Thymus (tissue), 11 donors: ENCODE data around the gene PPP1R15B. TPM values are rescaled to one million over a fixed set of nuclear protein-coding genes. Genes with fewer than 3 reads are reported as not detected.

Source experiments
- DNase-seq, 9 donors: peaks; one replicate each; pipeline ENCODE4 v3.0.0-alpha.2; 2013; ENCODE audit warnings: low spot score in 9 of 9, low read depth in 6 of 9, missing footprints in 1 of 9
- H3K27ac ChIP-seq, 2 donors: one replicate each; pipeline ENCODE4 v1.5.1; 2013; ENCODE audit warnings: control low read depth in 1 of 2, low read depth in 1 of 2, low read length in 1 of 2, mild to moderate bottlenecking in 1 of 2, moderate library complexity in 1 of 2
- H3K27me3 ChIP-seq, 2 donors: one replicate each; pipeline ENCODE4 v1.5.1; 2013; ENCODE audit warnings: low read length in 1 of 2; ENCODE audit not compliant: control insufficient read depth in 2 of 2, insufficient read depth in 1 of 2
- H3K36me3 ChIP-seq, 2 donors: one replicate each; pipeline ENCODE4 v1.5.1; 2013; ENCODE audit warnings: low read length in 1 of 2, mild to moderate bottlenecking in 1 of 2, moderate library complexity in 1 of 2; ENCODE audit not compliant: control insufficient read depth in 2 of 2, insufficient read depth in 2 of 2
- H3K4me1 ChIP-seq, 2 donors: one replicate each; pipeline ENCODE4 v1.5.1; 2013; ENCODE audit warnings: low read length in 2 of 2; ENCODE audit not compliant: control insufficient read depth in 2 of 2, insufficient read depth in 2 of 2
- H3K4me3 ChIP-seq, 2 donors: one replicate each; pipeline ENCODE4 v1.5.1; 2013; ENCODE audit warnings: low read length in 2 of 2, control low read depth in 1 of 2, mild to moderate bottlenecking in 1 of 2
- H3K9me3 ChIP-seq, 2 donors: one replicate each; pipeline ENCODE4 v1.5.1; 2013; ENCODE audit warnings: low read length in 1 of 2, mild to moderate bottlenecking in 1 of 2; ENCODE audit not compliant: control insufficient read depth in 2 of 2, insufficient read depth in 1 of 2
- WGBS: extraction: QIAGEN DNeasy Blood & Tissue Kit; methylation state at CpG from one replicate; pipeline ENCODE4 v1.1.7; 2013; 5-methylcytosine and 5-hydroxymethylcytosine counted together
- polyA plus RNA-seq: library from polyadenylated mRNA; stranded (reverse); fragments of 200-250 nt; gene quantifications from one replicate; pipeline ENCODE4 v1.2.3, GENCODE V29; 2013
- total RNA-seq: library from RNA; stranded (reverse); fragments of 120-200 nt; gene quantifications from one replicate; pipeline ENCODE4 v1.2.4, GENCODE V29; 2013
- donor health status: healthy.

Gene PPP1R15B
- total and polyA plus RNA-seq, 2 donors, result 26.2 to 29.8 TPM

DNA sequence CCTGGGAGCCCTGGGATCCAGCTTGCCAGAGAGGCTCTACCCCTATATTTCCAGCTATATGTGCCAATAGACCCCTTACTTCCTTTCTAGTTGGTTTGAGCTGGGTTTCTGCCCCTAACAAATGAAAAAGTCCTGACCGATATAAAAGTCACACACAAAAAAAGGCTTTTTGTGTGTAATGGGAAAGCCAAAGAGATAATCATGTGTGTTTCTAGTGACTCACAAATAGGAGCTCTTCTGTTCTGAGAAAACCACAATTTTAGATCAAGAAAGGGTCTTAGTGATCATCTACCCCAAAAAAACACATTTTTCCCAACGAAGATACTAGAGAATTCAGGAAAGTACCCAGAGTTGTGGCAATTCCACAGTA is 28.9 kb downstream of the PPP1R15B start:
- Histone ChIP-seq H3K27ac (peak overlapping the region in 1 of 2 donors; percentile 34), H3K4me3 (peak overlapping the region; percentile 53 to 61), H3K27me3 (peaks cover 13 to 27% of the 10 kb centered on the region in 2 donors), H3K4me1 (peaks cover 0 to 15% of the 10 kb centered on the region in 2 donors), H3K36me3 (no peaks in the 10 kb centered on the region), H3K9me3 (no peaks in the 10 kb centered on the region)
- no peak for DNase-seq
- WGBS, result 91% methylated on average over 2 of the region's 2 CpGs

GRCh38 chr1:204380293-204380831 is 31.3 kb downstream of the PPP1R15B start:
- H3K36me3 ChIP-seq, result no peaks in the 10 kb centered on the region
- peaks cover 23 to 49% of the 10 kb centered on the region in 2 donors for H3K27me3 ChIP-seq
- H3K27ac ChIP-seq, result no peak overlapping the region
- no peak overlapping the region for H3K4me3 ChIP-seq
- 92% methylated on average over 8 of the region's 8 CpGs for WGBS
- no peak for DNase-seq
- no peaks in the 10 kb centered on the region for H3K9me3 ChIP-seq
- peaks cover 0 to 19% of the 10 kb centered on the region in 2 donors for H3K4me1 ChIP-seq

DNA sequence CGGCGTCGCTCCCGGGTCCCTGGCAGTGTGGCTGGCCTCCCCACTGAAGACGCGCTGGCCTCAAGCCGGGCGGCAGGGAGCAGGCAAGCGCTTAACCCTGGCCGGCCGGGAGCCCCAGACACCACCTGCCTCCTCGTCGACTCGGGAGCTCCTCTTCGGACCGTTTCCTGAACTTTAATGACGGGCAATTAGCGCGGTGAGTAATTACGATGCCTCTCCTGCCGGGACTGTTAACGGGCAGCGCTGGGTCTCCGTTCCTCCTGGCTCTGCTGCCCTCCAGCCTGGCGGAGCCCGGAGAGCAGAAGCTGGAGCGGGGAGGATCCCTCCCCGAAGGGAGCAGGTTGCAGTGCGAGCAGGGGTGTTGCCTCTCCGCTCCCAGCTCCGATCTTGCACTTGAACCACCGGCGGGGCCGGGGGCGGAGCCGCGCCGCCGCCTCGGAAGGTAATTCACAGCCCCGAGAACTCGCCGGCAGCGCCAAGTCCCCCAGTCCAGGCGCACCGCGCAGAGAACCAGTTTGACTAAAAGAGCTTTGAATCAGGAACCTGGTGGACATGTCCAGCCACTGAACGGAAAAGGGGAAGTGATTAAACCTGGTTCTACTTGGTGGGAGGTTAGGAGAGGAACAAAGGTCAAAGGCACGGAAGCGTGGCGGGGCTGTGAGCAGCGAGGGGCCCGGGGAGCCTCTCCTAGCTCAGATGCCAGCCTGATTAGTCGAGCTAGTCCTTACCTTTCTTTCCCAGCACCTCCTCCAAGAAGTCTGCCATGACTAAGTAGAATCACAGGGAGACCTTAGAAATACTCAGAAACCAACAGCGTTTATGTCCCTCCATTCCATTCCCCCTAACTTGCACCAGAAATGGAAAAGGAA is 33.6 kb downstream of the PPP1R15B start:
- no peaks in the 10 kb centered on the region for H3K36me3 ChIP-seq
- DNase-seq, result peak in 6 of 9 donors; percentile 11 to 68 (median 46)
- peaks cover 28 to 63% of the 10 kb centered on the region in 2 donors for H3K27me3 ChIP-seq
- H3K4me1 ChIP-seq, result peaks cover 0 to 17% of the 10 kb centered on the region in 2 donors
- 3% methylated on average over 55 of the region's 55 CpGs for whole genome bisulfite sequencing
- H3K27ac ChIP-seq, result no peak overlapping the region
- H3K9me3 ChIP-seq, result no peaks in the 10 kb centered on the region
- H3K4me3 ChIP-seq, result peak overlapping the region; percentile 40 to 48

DNA sequence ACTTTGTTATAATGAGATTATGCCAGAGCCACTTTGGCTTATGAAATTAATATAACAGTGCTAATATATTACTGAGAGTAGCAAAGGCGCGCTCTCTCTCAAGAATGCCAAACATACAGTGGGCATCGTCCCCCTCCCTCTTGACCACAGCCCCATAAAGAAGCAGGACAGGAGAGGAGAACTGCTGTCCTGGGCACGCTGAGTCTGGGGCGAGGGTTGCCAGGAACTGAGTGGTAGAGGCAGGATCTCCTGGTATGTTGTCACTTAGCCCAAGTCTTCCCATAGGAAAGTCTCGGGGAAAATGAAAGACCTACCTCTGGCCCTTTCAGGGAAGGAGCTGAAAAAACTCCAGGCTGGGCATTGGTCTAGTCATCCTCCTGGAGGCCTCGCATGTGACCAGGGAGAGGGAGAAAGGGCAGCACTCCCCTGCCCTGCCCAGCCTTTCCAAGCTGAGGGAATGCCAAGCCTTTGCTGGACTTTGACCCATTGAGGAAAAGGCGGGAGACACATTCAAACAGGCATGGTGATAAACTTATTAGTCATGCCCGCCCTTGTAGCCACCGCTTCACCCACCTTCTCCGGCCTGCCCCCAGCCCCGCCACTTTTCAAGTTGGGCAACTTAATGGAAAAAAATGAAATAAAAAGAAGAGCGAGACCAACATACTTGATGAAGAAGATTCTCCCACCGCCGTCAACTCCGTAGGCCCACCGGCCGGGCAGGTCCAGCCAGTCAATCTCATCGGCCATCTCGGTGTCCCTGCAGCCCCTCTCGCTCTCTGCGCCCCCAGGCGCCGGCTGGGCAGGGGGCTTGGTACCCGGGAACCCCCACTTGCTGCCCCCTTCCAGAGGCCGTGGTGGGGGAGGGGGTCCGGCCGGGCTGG is 34.5 kb downstream of the PPP1R15B start:
- peaks cover 0 to 13% of the 10 kb centered on the region in 2 donors for H3K4me1 ChIP-seq
- H3K4me3 ChIP-seq, result peak overlapping the region; percentile 40 to 48
- no peaks in the 10 kb centered on the region for H3K36me3 ChIP-seq
- peaks cover 28 to 63% of the 10 kb centered on the region in 2 donors for H3K27me3 ChIP-seq
- 78% methylated on average over 28 of the region's 28 CpGs for WGBS
- H3K9me3 ChIP-seq, result no peaks in the 10 kb centered on the region
- DNase-seq, result no peak
- no peak overlapping the region for H3K27ac ChIP-seq

- no peak for DNase-seq
- WGBS, result 39% methylated on average over 6 of the region's 6 CpGs
- Histone ChIP-seq H3K27me3 (peaks cover 28 to 63% of the 10 kb centered on the region in 2 donors), H3K36me3 (no peaks in the 10 kb centered on the region), H3K4me3 (no peak overlapping the region), H3K4me1 (peaks cover 0 to 12% of the 10 kb centered on the region in 2 donors), H3K9me3 (no peaks in the 10 kb centered on the region), H3K27ac (no peak overlapping the region)
These were observed 35.2 kb downstream of the PPP1R15B start for GRCh38 chr1:204376465-204376864.

DNA sequence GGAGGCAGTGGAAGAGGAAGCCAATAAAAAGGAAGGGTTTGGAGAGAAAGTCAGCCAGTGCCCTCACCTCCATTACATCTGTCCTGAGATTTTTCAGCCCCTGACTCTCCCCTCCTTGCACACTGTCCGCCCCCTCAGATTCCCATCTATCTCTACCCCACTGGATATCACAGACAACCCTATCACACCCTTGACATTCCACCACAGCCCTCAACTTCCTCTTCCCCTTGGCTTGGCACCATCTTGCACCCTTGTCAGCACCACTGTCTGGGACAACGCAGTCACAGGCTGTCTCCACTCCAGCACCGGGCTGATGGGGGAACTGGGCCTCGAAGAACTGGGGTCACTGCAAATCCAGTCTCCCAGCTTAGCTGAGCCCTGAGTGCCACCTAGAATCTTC is 37.7 kb downstream of the PPP1R15B start:
- peaks cover 18 to 51% of the 10 kb centered on the region in 2 donors for H3K27me3 ChIP-seq
- no peak for DNase-seq
- no peaks in the 10 kb centered on the region for H3K36me3 ChIP-seq
- no peak overlapping the region for H3K27ac ChIP-seq
- no peaks in the 10 kb centered on the region for H3K9me3 ChIP-seq
- no peak overlapping the region for H3K4me3 ChIP-seq
- H3K4me1 ChIP-seq, result peaks cover 0 to 12% of the 10 kb centered on the region in 2 donors
- WGBS, result 77% methylated on average over 4 of the region's 4 CpGs

DNA sequence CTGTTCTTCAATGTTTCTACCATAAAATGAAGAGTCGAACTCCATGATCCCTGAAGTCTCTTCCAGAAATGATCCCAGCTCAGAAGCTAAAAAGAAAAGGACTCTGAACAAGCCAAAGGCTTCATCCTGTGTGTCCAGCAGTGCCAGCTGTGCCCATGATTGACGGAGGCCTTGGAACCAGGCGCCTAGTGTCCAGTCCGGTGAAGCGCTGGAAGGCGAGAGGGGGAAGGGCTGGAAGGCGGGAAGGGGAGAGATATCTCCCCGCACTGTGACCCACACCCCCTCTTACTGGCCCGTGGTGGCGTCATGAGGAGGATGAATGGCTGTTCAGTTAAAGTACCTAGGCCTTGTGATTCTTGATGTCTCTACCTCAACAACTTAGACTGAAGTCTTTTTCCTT is 41.4 kb downstream of the PPP1R15B start:
- Histone ChIP-seq H3K27me3 (peaks cover 5 to 16% of the 10 kb centered on the region in 2 donors), H3K36me3 (no peaks in the 10 kb centered on the region), H3K4me1 (no peaks in the 10 kb centered on the region), H3K9me3 (no peaks in the 10 kb centered on the region), H3K4me3 (no peak overlapping the region), H3K27ac (no peak overlapping the region)
- 98% methylated on average over 10 of the region's 10 CpGs for WGBS
- DNase-seq, result no peak

DNA sequence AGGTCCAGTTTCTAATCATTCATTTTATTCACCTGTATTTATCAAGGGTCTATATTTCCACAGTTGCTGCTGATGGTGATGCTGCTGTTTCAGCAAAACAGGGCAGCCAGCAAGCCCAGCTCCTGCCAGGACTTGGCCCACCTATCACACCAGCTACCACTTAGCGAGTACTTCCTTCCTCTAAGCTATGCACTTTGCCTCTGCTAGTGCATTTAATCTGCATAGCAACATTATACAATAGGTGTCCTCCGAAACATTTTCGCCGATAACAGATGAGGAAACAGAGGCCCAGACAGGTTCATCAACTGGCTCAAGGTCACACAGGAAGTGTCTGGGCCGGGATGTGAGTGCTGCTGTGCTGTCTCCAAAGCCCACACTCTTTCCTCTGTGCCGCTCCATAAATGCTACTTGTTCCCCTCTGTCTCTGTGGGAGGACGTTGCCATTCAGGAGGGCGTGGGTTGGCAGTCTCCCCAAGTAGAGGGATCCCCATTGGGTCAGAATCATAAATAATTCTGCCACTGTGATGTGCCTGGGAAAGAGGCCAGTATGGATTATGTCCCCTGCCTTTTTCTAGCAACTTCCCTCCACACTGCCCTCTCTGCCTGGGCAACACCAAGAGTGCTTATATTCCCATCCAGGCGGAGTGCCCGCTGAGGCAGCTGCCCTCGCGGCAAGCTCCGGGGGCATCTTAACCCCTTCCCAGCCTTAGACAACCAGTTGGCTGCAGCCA is 42.5 kb downstream of the PPP1R15B start:
- 59% methylated on average over 13 of the region's 13 CpGs for WGBS
- H3K27me3 ChIP-seq, result peaks cover 0 to 7% of the 10 kb centered on the region in 2 donors
- no peaks in the 10 kb centered on the region for H3K4me1 ChIP-seq
- DNase-seq, result no peak
- H3K4me3 ChIP-seq, result no peak overlapping the region
- H3K36me3 ChIP-seq, result no peaks in the 10 kb centered on the region
- no peak overlapping the region for H3K27ac ChIP-seq
- no peaks in the 10 kb centered on the region for H3K9me3 ChIP-seq
